NCI-H345 treated with DMSO at 0.1 percent for 48 hours (cell line): Measurements from ENCODE around the gene IRF9.

Experiments used
- DNase-seq: peaks from one replicate; lab custom pipeline; 2025; ENCODE audit not compliant: unreplicated experiment; lab: John Stamatoyannopoulos, UW

The IRF9 gene, protein sequence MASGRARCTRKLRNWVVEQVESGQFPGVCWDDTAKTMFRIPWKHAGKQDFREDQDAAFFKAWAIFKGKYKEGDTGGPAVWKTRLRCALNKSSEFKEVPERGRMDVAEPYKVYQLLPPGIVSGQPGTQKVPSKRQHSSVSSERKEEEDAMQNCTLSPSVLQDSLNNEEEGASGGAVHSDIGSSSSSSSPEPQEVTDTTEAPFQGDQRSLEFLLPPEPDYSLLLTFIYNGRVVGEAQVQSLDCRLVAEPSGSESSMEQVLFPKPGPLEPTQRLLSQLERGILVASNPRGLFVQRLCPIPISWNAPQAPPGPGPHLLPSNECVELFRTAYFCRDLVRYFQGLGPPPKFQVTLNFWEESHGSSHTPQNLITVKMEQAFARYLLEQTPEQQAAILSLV

GRCh38 chr14:24160850-24161804 is at the start of gene IRF9:
IRF9 (plus strand) TSS chr14:24161265; CDS start chr14:24162145, 880 bp downstream.
- peak; percentile 86 for DNase-seq

- no peak for DNase-seq
Observed at GRCh38 chr14:24113379-24113800, 47.7 kb upstream of the IRF9 start.

GRCh38 chr14:24113801-24114531 is 47.1 kb upstream of the IRF9 start:
- DNase-seq: peak; percentile 92

DNA sequence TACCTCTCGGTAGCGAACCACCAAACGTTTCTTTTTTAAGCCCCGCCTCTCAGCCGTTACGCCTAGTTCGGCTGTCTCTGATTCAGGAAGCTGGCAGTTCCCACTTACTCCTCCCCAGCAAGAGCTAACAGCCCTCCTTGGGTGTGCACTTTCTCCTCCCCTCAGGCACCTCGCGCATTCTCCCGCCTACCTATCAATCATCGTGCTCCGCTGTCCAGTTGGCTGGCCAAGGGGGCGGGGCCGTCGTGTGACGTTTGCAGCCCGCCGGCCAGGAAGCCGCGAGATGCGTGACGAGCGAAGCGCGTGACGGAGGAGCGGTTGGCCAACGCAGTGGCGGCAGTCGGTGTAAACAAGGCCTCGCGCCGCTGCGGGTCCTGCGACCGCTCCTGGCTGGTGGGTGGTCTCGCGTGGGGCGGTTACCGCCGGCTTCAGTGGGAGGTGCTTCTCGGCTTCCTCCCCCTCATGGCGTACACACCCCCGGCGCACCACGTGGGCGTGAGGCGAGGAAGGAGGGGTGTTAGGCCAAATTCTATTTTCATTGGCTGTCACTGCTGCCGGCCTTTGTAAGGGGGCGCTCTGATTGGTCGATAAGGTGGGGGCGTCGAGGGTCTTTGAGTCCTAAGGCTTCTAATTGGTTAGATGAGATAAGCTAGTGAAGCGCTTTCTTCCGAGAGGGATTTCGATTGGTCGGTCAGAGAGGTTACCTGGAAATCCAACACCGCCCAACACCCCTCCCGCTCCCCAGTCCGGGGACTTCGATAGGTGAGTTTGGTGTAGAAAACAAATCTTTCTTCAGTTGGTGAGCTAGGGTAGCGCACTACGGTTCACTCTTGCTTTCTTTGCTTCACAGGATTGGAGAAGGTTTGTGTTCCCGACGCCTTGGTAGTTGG is 46.3 kb upstream of the IRF9 start, which contains the start of the genes DCAF11 and NRL:
DCAF11 (plus strand) TSS at position 246 of the 890 bp plus-strand sequence. CDS start 818 bp downstream, outside the sequence.
NRL (minus strand) TSS at position 418 of the 890 bp plus-strand sequence. CDS start 32,101 bp downstream, outside the sequence.
- DNase-seq: peak; percentile 98

DNA sequence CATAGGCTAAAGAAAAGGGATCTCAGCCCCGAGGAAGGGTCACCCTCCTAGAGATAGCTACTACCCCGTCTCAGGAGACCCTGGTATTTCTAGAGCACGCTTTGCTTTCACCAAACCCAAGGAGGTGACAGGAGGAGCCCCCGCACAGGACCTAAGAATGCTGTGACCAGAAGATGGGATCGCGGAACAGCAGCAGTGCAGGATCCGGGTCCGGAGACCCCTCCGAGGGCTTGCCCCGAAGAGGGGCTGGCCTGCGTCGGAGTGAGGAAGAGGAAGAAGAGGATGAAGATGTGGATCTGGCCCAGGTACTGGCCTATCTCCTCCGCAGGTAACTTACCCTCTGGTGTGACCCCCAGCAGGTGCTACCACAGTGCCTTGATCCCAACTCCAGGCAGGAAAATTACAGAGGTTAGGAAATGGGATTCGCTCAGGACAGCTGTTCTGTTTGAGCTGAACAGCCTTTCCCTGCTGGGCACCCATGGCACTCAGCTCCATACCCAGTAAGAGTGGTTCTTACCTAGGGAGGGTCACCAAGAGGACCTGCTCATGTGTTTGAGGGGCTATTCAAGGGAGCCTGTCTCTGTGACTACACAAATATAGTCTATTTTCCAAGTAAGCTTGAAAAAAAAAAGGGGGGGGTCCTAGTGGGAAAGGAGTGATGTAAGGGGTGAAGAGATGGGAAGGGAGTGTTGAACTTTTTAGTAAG is 45.5 kb upstream of the IRF9 start:
- DNase-seq: no peak

DNA sequence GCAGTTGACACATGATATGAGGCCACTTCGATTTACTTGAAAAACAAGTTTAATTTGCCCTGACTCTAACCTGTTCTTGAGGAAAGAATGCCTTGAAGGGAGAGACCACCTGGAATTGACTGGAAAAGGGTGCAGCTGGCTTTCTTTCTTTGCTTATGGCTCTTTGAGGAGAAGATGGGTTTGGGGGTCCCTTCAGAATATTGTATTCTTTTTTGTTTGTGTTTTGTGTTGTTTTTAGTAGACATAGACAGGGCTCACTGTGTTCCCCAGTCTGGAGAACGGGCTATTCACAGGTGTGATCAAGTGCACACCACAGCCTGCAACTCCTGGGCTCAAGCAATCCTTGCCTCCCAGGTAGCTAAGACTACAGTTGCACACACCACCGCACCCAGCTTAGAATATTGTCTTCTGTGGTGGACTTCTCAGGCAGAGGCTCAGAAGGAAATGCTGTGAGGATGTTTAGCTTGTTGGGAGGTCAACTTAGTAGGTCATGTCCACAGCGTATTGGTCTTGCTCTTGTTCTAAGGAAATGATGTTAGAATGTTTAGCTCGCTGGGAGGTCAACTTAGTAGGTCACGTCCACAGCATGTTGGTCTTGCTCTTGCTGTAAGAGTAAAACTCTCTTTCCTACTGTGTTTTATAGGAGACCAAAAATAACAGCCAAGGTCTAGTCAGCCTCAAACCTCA is 44.8 kb upstream of the IRF9 start:
- DNase-seq: no peak

GRCh38 chr14:24117179-24117578 is 43.9 kb upstream of the IRF9 start:
- DNase-seq: no peak

- no peak for DNase-seq
Observed at GRCh38 chr14:24119691-24120090, 41.4 kb upstream of the IRF9 start.

DNA sequence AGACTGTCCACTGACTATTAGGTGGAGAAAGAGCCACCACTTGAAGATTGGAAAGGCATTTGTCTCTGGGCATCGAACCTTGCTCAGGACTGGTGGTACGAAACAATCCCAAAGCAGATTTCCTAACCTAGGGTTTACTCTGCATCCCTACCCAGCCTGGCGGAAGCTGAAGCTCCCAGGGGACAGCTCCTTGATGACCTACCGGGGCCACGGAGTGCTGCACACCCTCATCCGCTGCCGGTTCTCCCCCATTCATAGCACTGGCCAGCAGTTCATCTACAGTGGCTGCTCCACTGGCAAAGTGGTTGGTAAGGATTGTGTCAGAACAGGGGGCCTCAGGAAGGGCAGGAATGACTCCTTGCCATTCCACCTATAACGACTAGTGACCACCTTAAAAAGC is 39.9 kb upstream of the IRF9 start:
- DNase-seq: no peak

DNA sequence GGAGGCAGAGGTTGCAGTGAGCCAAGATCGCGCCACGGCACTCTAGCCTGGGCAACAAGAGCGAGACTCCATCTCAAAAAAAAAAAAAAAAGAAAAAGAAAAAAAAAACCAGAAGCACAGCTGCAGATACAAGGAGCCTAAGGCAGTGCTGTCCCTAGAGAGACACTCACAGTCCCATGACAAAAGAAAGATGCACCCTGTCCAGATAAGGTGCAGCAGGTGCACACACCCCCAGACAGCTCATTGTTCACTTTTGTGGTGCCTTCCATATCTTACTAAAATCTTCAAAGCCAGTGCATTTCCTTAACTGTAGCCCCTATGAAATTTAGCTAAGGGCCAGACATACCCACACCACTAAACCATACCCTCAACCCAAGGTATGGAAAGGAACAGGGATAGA is 38.6 kb upstream of the IRF9 start:
- no peak for DNase-seq

DNA sequence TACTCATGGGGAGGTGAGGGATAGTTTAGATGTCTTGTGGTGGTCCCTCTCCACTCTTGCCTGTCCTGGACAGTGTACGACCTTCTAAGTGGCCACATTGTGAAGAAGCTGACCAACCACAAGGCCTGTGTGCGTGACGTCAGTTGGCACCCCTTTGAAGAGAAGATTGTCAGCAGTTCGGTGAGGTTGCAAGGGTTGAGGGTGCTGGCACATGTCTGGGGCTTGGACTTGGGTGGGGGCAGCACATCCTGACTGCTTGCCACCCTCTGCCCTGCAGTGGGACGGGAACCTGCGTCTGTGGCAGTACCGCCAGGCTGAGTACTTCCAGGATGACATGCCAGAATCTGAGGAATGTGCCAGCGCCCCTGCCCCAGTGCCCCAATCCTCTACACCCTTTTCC is 38.2 kb upstream of the IRF9 start:
- no peak for DNase-seq

DNA sequence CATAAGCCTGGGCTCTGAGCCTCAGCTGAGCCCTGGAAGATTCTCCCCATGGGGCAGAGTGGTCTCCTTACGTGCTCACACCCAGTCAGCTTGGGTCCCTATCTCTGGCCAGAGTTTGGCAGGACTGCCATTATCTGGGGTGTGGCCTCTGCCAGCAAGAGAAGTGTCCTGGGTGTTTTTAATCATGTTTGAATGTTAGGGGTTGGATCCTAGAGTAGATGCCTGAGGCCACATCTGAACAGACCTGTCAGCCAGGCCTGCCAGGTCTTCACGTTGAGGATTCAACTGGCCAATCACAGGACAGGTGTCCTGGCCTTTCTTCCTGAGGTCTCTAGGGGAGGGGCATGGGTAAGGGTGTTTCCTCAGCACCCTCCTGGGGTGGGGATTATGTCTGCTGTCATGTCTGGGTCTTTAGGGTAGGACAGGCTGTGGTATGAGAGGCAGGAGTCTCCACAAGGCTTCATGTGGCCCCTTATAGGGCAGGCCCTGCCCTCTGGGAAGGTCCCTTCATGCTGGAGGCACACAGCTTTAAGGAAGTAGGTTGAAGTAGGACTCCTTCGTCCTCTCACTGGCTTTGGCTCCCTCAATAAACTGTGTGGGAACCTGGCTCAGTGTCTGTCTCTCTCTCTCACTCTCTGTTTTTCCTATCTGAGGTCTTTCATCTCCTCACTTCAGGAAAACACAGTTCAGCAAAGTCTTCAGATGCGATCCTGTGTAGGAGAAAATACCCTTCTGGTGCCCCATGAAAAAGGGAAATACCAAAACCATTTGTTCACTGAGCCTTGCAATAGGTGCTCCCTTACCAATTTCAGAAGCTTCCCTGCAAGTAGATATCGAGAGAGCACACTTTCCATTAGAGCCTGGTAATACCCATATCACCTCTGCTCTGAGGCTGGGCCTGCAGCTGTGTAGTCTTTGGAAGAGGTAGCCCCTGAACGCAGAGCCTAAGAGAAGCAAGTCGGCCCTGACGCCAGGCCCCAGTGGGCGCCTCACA is 37.3 kb upstream of the IRF9 start:
- DNase-seq: no peak

DNA sequence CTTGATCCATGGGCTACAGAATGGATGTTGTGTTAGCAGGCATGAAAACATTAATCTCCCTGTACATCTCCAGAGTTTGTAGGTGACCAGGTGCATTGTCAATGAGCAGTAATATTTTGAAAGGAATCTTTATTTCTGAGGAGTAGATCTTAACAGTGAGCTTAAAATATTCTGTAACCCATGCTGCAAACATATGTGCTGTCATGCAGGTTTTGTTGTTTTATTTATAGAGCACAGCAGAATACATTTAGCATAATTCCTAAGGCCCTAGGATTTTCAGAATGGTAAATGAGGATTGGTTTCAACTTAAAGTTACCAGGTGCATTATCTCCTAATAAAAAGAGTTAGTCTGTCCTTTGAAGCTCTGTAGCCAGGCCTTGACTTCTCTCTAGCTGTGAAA is 34.1 kb upstream of the IRF9 start:
- no peak for DNase-seq

- DNase-seq: no peak
Observed at GRCh38 chr14:24127673-24128072, 33.4 kb upstream of the IRF9 start.

DNA sequence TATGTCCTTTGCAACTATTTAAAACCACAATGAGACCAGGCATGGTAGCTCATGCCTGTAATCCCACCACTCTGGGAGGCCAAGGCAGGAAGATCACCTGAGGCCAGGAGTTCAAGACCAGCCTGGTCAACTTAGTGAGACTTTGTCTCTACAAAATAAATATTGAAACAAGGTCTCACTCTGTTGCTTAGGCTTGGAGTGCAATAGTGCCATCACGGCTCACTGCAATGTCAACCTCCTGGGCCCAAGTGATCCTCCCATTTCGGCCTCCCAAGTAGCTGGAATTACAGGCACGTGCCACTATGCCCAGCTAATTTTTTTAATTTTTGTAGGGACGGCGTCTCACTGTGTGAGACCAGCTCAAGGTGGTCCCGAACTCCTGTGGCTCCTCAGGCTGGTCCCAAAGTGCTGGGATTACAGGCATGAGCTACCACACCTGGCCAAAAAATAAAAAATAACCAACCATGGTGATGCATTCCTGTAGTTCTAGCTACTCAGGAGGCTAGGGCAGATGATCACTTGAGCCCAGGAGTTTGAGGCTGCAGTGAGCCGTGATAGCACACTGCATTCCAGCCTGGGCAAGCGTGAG is 31.6 kb upstream of the IRF9 start:
- DNase-seq: no peak

- DNase-seq: no peak
Observed at GRCh38 chr14:24130380-24130716, 30.7 kb upstream of the IRF9 start, which contains the start of gene FITM1. FITM1 (plus strand) TSS chr14:24130659; CDS start chr14:24131564, 905 bp downstream.
